Sigmoid colon (tissue), 7 donors: ENCODE data around the gene IFT172. TPM values are rescaled to one million over a fixed set of nuclear protein-coding genes. Genes with fewer than 3 reads are reported as not detected.

Experiments
- DNase-seq: peaks from one replicate; pipeline ENCODE4 v3.0.0-alpha.2; 2019
- H3K27ac ChIP-seq, 4 donors: fragments of 200-600 bp; sonication (generic); one replicate each; pipeline ENCODE4 v1.5.1; 2016 to 2019; ENCODE audit warnings: mild to moderate bottlenecking in 1 of 4
- H3K27me3 ChIP-seq, 3 donors: fragments of 200-600 bp; sonication (generic); one replicate each; pipeline ENCODE4 v1.5.1; 2019; ENCODE audit warnings: mild to moderate bottlenecking in 1 of 3
- H3K36me3 ChIP-seq, 4 donors: fragments of 200-600 bp; sonication (generic); one replicate each; pipeline ENCODE4 v1.5.1; 2016 to 2019
- H3K4me1 ChIP-seq, 4 donors: fragments of 200-600 bp; sonication (generic); one replicate each; pipeline ENCODE4 v1.5.1; 2017 to 2019
- H3K4me3 ChIP-seq, 4 donors: fragments of 200-600 bp; sonication (generic); one replicate each; pipeline ENCODE4 v1.5.1; 2017 to 2019; ENCODE audit warnings: mild to moderate bottlenecking in 2 of 4, moderate library complexity in 1 of 4
- H3K9me3 ChIP-seq, 4 donors: fragments of 200-600 bp in 3 of 4; sonication (generic) in 3 of 4; one replicate each; pipeline versions ENCODE4 v1.5.1 to v1.6.1; 2013 to 2019
- CTCF ChIP-seq, 4 experiments: fragments of 450-650 bp in 3 of 4; fragments of 200-600 bp in 1 of 4; IDR thresholded peaks; one replicate each; pipeline ENCODE4 v1.5.1; 2016 to 2019; ENCODE audit warnings: antibody characterized with exemption in 4 of 4, mild to moderate bottlenecking in 3 of 4, moderate library complexity in 2 of 4
- EP300 ChIP-seq, 4 donors: sonication (generic); formaldehyde crosslinking; IDR thresholded peaks; one replicate each; pipeline ENCODE4 v1.6.1; 2017; ENCODE audit warnings: antibody characterized with exemption in 4 of 4
- POLR2A ChIP-seq, 2 donors: fragments of 450-650 bp; IDR thresholded peaks; one replicate each; pipeline ENCODE4 v1.6.1; 2016; ENCODE audit warnings: antibody characterized with exemption in 2 of 2, mild to moderate bottlenecking in 2 of 2, moderate library complexity in 2 of 2
- POLR2AphosphoS5 ChIP-seq, 4 donors: sonication (generic); formaldehyde crosslinking; IDR thresholded peaks; one replicate each; pipeline ENCODE4 v1.6.1; 2017; ENCODE audit warnings: antibody characterized with exemption in 4 of 4
- WGBS, 2 donors: extraction: QIAGEN DNeasy Blood & Tissue Kit; methylation state at CpG; one replicate each; pipeline ENCODE4 v1.1.7; 2013; 5-methylcytosine and 5-hydroxymethylcytosine counted together
- intact Hi-C: fragments of 100-400 bp; cut with DNase I; formaldehyde crosslinking; loops from one replicate; pipeline ENCODE4 v1.15.1; 2023
- polyA plus RNA-seq, 3 donors: library from polyadenylated mRNA; stranded (reverse); fragments of 200-250 nt; gene quantifications; one replicate each; pipeline ENCODE4 v1.2.3, GENCODE V29; 2013
- total RNA-seq, 4 donors: library from RNA; depleted of rRNA; stranded (reverse); fragments of >200 nt; gene quantifications; one replicate each; pipeline ENCODE4 v1.1.0, GENCODE V29; 2016
- donor health status: healthy with polysubstance abuse.
- donor health status: Bipolar disorder and iron deficiency.
- donor health status: healthy.

The IFT172 gene
- total and polyA plus RNA-seq, 7 donors, result 25.7 to 139 (median 37.7) TPM

DNA sequence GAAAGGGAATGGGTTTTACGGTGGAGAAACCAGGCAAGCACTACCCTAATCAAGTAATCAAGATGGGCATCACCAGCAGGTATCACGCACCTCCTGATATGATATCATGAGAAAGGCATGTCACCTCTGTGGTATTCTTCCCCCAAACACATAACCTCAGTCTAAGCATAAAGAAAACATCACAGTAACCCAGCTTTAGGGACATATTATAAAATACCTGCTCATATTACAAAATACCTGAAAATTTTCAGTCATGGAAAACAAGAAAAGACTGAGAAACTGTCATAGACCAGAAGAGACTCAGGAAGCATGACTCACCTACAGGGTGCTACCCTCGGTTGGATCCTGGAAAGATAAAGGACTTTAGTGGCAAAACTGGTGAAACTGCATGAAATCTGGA, 37.6 kb upstream of the IFT172 start:
- no peak for DNase-seq
- no peak overlapping the region for H3K4me3 ChIP-seq
- no peaks in the 10 kb centered on the region for H3K27me3 ChIP-seq
- intact Hi-C loops, result no loop called here
- no peaks in the 10 kb centered on the region for H3K9me3 ChIP-seq
- H3K27ac ChIP-seq, result no peak overlapping the region
- TF ChIP-seq EP300 (IDR thresholded peaks at IDR 0.05) (no peak), CTCF (IDR thresholded peaks at IDR 0.05) (no peak), POLR2AphosphoS5 (IDR thresholded peaks at IDR 0.05) (no peak), POLR2A (IDR thresholded peaks at IDR 0.05) (no peak)
- no peaks in the 10 kb centered on the region for H3K36me3 ChIP-seq
- WGBS, 2 donors, result 56 to 70% methylated on average over 3 of the region's 3 CpGs
- no peaks in the 10 kb centered on the region for H3K4me1 ChIP-seq

- no peak overlapping the region for H3K27ac ChIP-seq
- no peak for DNase-seq
- TF ChIP-seq CTCF (IDR thresholded peaks at IDR 0.05) (no peak), POLR2AphosphoS5 (IDR thresholded peaks at IDR 0.05) (no peak), EP300 (IDR thresholded peaks at IDR 0.05) (no peak), POLR2A (IDR thresholded peaks at IDR 0.05) (no peak)
- H3K4me1 ChIP-seq, result no peaks in the 10 kb centered on the region
- no peak overlapping the region for H3K4me3 ChIP-seq
- 88 to 94% methylated on average over 7 of the region's 7 CpGs for WGBS, 2 donors
- H3K27me3 ChIP-seq, result no peaks in the 10 kb centered on the region
- no peaks in the 10 kb centered on the region for H3K9me3 ChIP-seq
- no peaks in the 10 kb centered on the region for H3K36me3 ChIP-seq
- intact Hi-C loops, result no loop called here
These were observed 32.9 kb upstream of the IFT172 start for GRCh38 chr2:27522400-27522945.

DNA sequence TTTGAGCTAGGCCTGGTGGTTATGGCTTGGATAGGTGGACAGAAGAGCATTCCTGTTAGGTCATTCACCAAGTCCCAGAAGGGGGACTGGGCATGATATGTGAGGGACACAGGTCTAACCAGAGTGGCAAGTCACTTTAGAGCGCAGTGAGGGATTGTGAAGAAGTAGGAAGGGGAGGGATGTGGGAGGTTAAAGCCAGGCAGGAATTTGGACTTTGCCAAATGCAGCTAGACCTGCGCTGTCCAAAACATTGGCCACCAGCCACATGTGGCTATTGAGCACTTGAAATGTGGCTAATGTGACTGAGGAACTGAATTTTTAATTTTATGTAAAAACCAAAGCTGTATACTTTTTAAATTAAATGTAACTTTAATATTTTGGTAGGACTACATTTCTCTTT, 30.8 kb upstream of the IFT172 start:
- no peak for DNase-seq
- Histone ChIP-seq H3K4me1 (no peaks in the 10 kb centered on the region), H3K4me3 (no peak overlapping the region), H3K27me3 (no peaks in the 10 kb centered on the region), H3K27ac (no peak overlapping the region), H3K36me3 (no peaks in the 10 kb centered on the region), H3K9me3 (no peaks in the 10 kb centered on the region)
- TF ChIP-seq CTCF (IDR thresholded peaks at IDR 0.05), result no peak
- TF ChIP-seq POLR2AphosphoS5 (IDR thresholded peaks at IDR 0.05), result no peak
- TF ChIP-seq EP300 (IDR thresholded peaks at IDR 0.05), result no peak
- TF ChIP-seq POLR2A (IDR thresholded peaks at IDR 0.05), result no peak
- intact Hi-C loops, result no loop called here
- WGBS, 2 donors, result 87 to 94% methylated on average over 2 of the region's 2 CpGs

DNA sequence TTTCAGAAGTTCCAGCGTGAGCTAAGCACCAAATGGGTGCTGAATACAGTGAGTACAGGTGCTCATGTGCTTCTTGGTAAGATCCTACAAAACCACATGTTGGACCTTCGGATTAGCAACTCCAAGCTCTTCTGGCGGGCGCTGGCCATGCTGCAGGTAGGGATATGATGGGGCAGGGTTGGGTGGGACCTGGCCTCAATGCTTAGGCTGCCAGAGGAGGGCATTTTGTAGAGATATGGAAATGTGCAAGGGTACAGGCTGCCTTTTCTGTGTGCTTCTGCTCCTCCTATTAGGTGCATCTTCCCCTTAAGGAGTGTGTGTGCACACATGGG, 29.2 kb upstream of the IFT172 start:
- intact Hi-C loops, result no loop called here
- 88 to 89% methylated on average over 4 of the region's 4 CpGs for WGBS, 2 donors
- H3K4me3 ChIP-seq, result no peak overlapping the region

More for the DNA sequence above, 29.2 kb upstream of the IFT172 start:
- Histone ChIP-seq H3K27ac (no peak overlapping the region), H3K4me1 (no peaks in the 10 kb centered on the region), H3K9me3 (no peaks in the 10 kb centered on the region), H3K27me3 (no peaks in the 10 kb centered on the region), H3K36me3 (no peaks in the 10 kb centered on the region)
- DNase-seq, result no peak
- no peak for TF ChIP-seq CTCF (IDR thresholded peaks at IDR 0.05)
- no peak for TF ChIP-seq EP300 (IDR thresholded peaks at IDR 0.05)
- no peak for TF ChIP-seq POLR2AphosphoS5 (IDR thresholded peaks at IDR 0.05)
- no peak for TF ChIP-seq POLR2A (IDR thresholded peaks at IDR 0.05)
